Ectodermal cell (in vitro differentiated cells): ENCODE measurements around the gene FAM193A.
A peak's percentile ranks its signal among the peaks of the same experiment; 100 is the strongest.

Source experiments
- H3K27ac ChIP-seq: 2 replicates; pipeline ENCODE4 v1.7.0; 2013; ENCODE audit warnings: mild to moderate bottlenecking, low read depth, low read length; ENCODE audit not compliant: insufficient read depth, poor library complexity, severe bottlenecking
- H3K27me3 ChIP-seq: 2 replicates; pipeline ENCODE4 v1.7.0; 2013; ENCODE audit warnings: mild to moderate bottlenecking, low read length; ENCODE audit not compliant: insufficient read depth, control insufficient read depth, poor library complexity, severe bottlenecking
- H3K36me3 ChIP-seq: one replicate; pipeline ENCODE4 v1.7.0; 2013; ENCODE audit warnings: low read length; ENCODE audit not compliant: control insufficient read depth, insufficient read depth
- H3K4me1 ChIP-seq: one replicate; pipeline ENCODE4 v1.7.0; 2013; ENCODE audit warnings: low read length; ENCODE audit not compliant: control insufficient read depth, insufficient read depth
- H3K4me3 ChIP-seq: 2 replicates; pipeline ENCODE4 v1.7.0; 2013; ENCODE audit warnings: low read depth, low read length, control low read depth; ENCODE audit not compliant: insufficient read depth
- H3K9me3 ChIP-seq: 2 replicates; pipeline ENCODE4 v1.7.0; 2013; ENCODE audit warnings: mild to moderate bottlenecking, low read length, moderate library complexity; ENCODE audit not compliant: control insufficient read depth
- WGBS, 2 experiments: methylation state at CpG; one replicate each; pipeline ENCODE4 v1.1.7; 2013; ENCODE audit warnings: missing lambda C conversion rate in 2 of 2; 5-methylcytosine and 5-hydroxymethylcytosine counted together

Gene FAM193A

GRCh38 chr4:2574009-2574408 is 37.6 kb downstream of the FAM193A start:
- H3K9me3 ChIP-seq = no peaks in the 10 kb centered on the region
- no peaks in the 10 kb centered on the region for H3K4me1 ChIP-seq
- no peaks in the 10 kb centered on the region for H3K27me3 ChIP-seq
- peak overlapping the region; percentile 36 for H3K27ac ChIP-seq
- 89 to 94% methylated on average over 7 of the region's 7 CpGs for WGBS, 2 experiments
- no peaks in the 10 kb centered on the region for H3K36me3 ChIP-seq
- H3K4me3 ChIP-seq = no peak overlapping the region

GRCh38 chr4:2574863-2575262 is 38.4 kb downstream of the FAM193A start:
- Histone ChIP-seq H3K9me3 (no peaks in the 10 kb centered on the region), H3K4me1 (no peaks in the 10 kb centered on the region), H3K27me3 (no peaks in the 10 kb centered on the region), H3K27ac (no peak overlapping the region), H3K4me3 (no peak overlapping the region), H3K36me3 (no peaks in the 10 kb centered on the region)
- 96 to 97% methylated on average over 9 of the region's 9 CpGs for WGBS, 2 experiments

- 90 to 92% methylated on average over 4 of the region's 4 CpGs for WGBS, 2 experiments
- Histone ChIP-seq H3K27ac (no peak overlapping the region), H3K36me3 (no peaks in the 10 kb centered on the region), H3K27me3 (no peaks in the 10 kb centered on the region), H3K4me3 (no peak overlapping the region), H3K9me3 (no peaks in the 10 kb centered on the region), H3K4me1 (no peaks in the 10 kb centered on the region)
Observed at GRCh38 chr4:2576290-2576689, 39.8 kb downstream of the FAM193A start.

- Histone ChIP-seq H3K36me3 (no peaks in the 10 kb centered on the region), H3K4me3 (no peak overlapping the region), H3K27me3 (no peaks in the 10 kb centered on the region), H3K27ac (no peak overlapping the region), H3K4me1 (no peaks in the 10 kb centered on the region), H3K9me3 (no peaks in the 10 kb centered on the region)
- WGBS, 2 experiments = 89 to 99% methylated on average over 3 to 4 of the region's 4 CpGs
Observed at GRCh38 chr4:2578106-2578505, 41.7 kb downstream of the FAM193A start.

- no peak overlapping the region for H3K27ac ChIP-seq
- no peaks in the 10 kb centered on the region for H3K27me3 ChIP-seq
- 97 to 98% methylated on average over 5 of the region's 5 CpGs for WGBS, 2 experiments
- no peaks in the 10 kb centered on the region for H3K4me1 ChIP-seq
- H3K36me3 ChIP-seq = no peaks in the 10 kb centered on the region
- no peaks in the 10 kb centered on the region for H3K9me3 ChIP-seq
- no peak overlapping the region for H3K4me3 ChIP-seq
Observed at GRCh38 chr4:2579910-2580309, 43.5 kb downstream of the FAM193A start.

- no peaks in the 10 kb centered on the region for H3K27me3 ChIP-seq
- H3K9me3 ChIP-seq = no peaks in the 10 kb centered on the region
- 92 to 95% methylated on average over 4 of the region's 4 CpGs for WGBS, 2 experiments
- no peak overlapping the region for H3K4me3 ChIP-seq
- no peak overlapping the region for H3K27ac ChIP-seq
- no peaks in the 10 kb centered on the region for H3K36me3 ChIP-seq
- no peaks in the 10 kb centered on the region for H3K4me1 ChIP-seq
Observed at GRCh38 chr4:2583092-2583491, 46.6 kb downstream of the FAM193A start.

- H3K4me1 ChIP-seq = no peaks in the 10 kb centered on the region
- 85 to 89% methylated on average over 4 of the region's 4 CpGs for WGBS, 2 experiments
- no peaks in the 10 kb centered on the region for H3K9me3 ChIP-seq
- no peak overlapping the region for H3K27ac ChIP-seq
- H3K4me3 ChIP-seq = no peak overlapping the region
- H3K27me3 ChIP-seq = no peaks in the 10 kb centered on the region
- no peaks in the 10 kb centered on the region for H3K36me3 ChIP-seq
Observed at GRCh38 chr4:2583517-2583916, 47.1 kb downstream of the FAM193A start.

- WGBS, 2 experiments = 97 to 99% methylated on average over 4 to 5 of the region's 5 CpGs
- H3K27me3 ChIP-seq = no peaks in the 10 kb centered on the region
- no peak overlapping the region for H3K27ac ChIP-seq
- peaks cover 7% of the 10 kb centered on the region for H3K4me1 ChIP-seq
- no peaks in the 10 kb centered on the region for H3K36me3 ChIP-seq
- H3K4me3 ChIP-seq = no peak overlapping the region
- no peaks in the 10 kb centered on the region for H3K9me3 ChIP-seq
Observed at GRCh38 chr4:2586502-2586901, 50.1 kb downstream of the FAM193A start.

- Histone ChIP-seq H3K27ac (no peak overlapping the region), H3K4me1 (peaks cover 14% of the 10 kb centered on the region), H3K27me3 (no peaks in the 10 kb centered on the region), H3K9me3 (no peaks in the 10 kb centered on the region), H3K36me3 (no peaks in the 10 kb centered on the region), H3K4me3 (no peak overlapping the region)
- WGBS, 2 experiments = 87 to 90% methylated on average over 8 of the region's 8 CpGs
Observed at GRCh38 chr4:2587213-2587823, 50.9 kb downstream of the FAM193A start.

- Histone ChIP-seq H3K9me3 (no peaks in the 10 kb centered on the region), H3K4me1 (peaks cover 23% of the 10 kb centered on the region)
- WGBS, 2 experiments = 87 to 93% methylated on average over 3 of the region's 3 CpGs
Observed at GRCh38 chr4:2588259-2588658, 51.8 kb downstream of the FAM193A start.

GRCh38 chr4:2591189-2591588 is 54.7 kb downstream of the FAM193A start:
- Histone ChIP-seq H3K9me3 (no peaks in the 10 kb centered on the region), H3K4me3 (no peak overlapping the region), H3K27me3 (no peaks in the 10 kb centered on the region), H3K36me3 (no peaks in the 10 kb centered on the region), H3K27ac (peak overlapping the region; percentile 62), H3K4me1 (peaks cover 30% of the 10 kb centered on the region)
- 13 to 17% methylated on average over 8 of the region's 8 CpGs for WGBS, 2 experiments

More at GRCh38 chr4:2588259-2588658, 51.8 kb downstream of the FAM193A start:
- Histone ChIP-seq H3K4me3 (no peak overlapping the region), H3K27me3 (no peaks in the 10 kb centered on the region), H3K36me3 (no peaks in the 10 kb centered on the region), H3K27ac (no peak overlapping the region)
